Measurements from ENCODE around the gene RTL1.
A peak's percentile ranks its signal among the peaks of the same experiment; 100 is the strongest.

The RTL1 gene

DNA sequence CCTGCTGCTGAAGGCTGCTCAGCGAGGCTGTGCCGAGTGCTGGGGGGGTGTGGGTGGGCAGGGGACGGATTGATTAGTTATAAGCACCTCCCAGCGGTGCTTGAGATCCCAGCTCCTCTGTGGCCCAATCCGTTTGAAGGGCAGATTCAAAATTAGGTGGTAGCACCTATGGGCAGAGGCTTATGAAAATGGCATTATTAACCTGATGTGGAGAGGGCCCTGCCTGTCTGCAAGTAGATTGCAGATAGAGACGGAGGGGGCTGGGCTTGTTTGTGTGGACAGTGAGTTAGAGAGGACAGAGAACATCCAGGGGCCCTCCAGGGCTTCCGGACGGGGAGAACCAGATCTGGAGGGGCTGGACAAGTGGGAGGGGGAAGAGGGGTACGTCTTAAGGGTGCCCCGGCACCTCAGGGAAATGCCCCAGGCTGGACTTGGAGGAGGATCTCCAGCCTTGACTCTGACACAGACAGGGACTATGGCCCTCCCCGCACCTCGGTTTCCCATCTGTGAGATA, at the start of gene RTL1:
TSS of gene RTL1 (minus strand) at position 51 of the 514 bp plus-strand sequence. CDS start 18,934 bp downstream, outside the sequence.
- Histone ChIP-seq H3K9me3 (ENCODE audit: control insufficient read depth, insufficient read depth, low read length) (no peaks in the 10 kb centered on the region), H3K4me1 (ENCODE audit: control insufficient read depth, insufficient read depth, low read length) (peaks cover 29% of the 10 kb centered on the region), H3K27me3 (ENCODE audit: control insufficient read depth, insufficient read depth, low read length) (peaks cover 43% of the 10 kb centered on the region), H3K27ac (ENCODE audit: low read depth, low read length) (no peak within 1 kb of the TSS), H3K9ac (ENCODE audit: low read depth, low read length) (no peak within 1 kb of the TSS), H3K4me3 (ENCODE audit: low read depth, low read length) (peak within 1 kb of the TSS; percentile 40; the same call in 1 of the 2 replicates), H3K36me3 (ENCODE audit: control insufficient read depth, insufficient read depth, low read length) (peaks cover 10% of the 10 kb centered on the region)

- Histone ChIP-seq H3K27me3 (ENCODE audit: control insufficient read depth, insufficient read depth, low read length) (no peaks in the 10 kb centered on the region), H3K4me3 (ENCODE audit: low read depth, low read length) (no peak overlapping the region), H3K27ac (ENCODE audit: low read depth, low read length) (no peak overlapping the region), H3K36me3 (ENCODE audit: control insufficient read depth, insufficient read depth, low read length) (peaks cover 39% of the 10 kb centered on the region; the same call in 1 of the 2 replicates), H3K9ac (ENCODE audit: low read depth, low read length) (no peak overlapping the region), H3K9me3 (ENCODE audit: control insufficient read depth, insufficient read depth, low read length) (no peaks in the 10 kb centered on the region), H3K4me1 (ENCODE audit: control insufficient read depth, insufficient read depth, low read length) (no peaks in the 10 kb centered on the region)
Measured at GRCh38 chr14:100950024-100950423, 46.5 kb upstream of the RTL1 start.

- H3K9me3 ChIP-seq (ENCODE audit: control insufficient read depth, insufficient read depth, low read length), result no peaks in the 10 kb centered on the region
- no peaks in the 10 kb centered on the region for H3K27me3 ChIP-seq (ENCODE audit: control insufficient read depth, insufficient read depth, low read length)
- no peaks in the 10 kb centered on the region for H3K4me1 ChIP-seq (ENCODE audit: control insufficient read depth, insufficient read depth, low read length)
- no peak overlapping the region for H3K4me3 ChIP-seq (ENCODE audit: low read depth, low read length)
- peaks cover 39% of the 10 kb centered on the region; the same call in 1 of the 2 replicates for H3K36me3 ChIP-seq (ENCODE audit: control insufficient read depth, insufficient read depth, low read length)
- no peak overlapping the region for H3K9ac ChIP-seq (ENCODE audit: low read depth, low read length)
- no peak overlapping the region for H3K27ac ChIP-seq (ENCODE audit: low read depth, low read length)
Measured at GRCh38 chr14:100944052-100944451, 40.5 kb upstream of the RTL1 start.

DNA sequence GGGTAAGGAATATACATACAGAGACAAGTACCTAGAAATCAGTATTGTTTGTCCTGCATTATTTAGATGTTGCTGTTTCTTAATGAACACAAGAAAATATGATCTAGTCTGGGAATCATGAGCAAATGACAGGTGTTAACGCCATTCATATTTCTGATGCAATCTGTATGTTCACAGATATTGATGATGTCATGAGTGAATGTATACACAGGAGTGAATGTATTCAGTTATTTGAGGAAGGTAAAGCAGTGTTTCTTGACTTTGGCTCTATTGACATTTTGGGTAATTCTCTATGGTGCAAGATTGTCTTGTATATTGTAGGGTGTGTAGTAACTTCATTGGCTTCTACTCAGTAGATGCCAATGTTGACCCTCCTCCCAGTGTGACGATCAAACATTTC, 26.7 kb upstream of the RTL1 start:
- no peak overlapping the region for H3K4me3 ChIP-seq (ENCODE audit: low read depth, low read length)
- no peaks in the 10 kb centered on the region for H3K4me1 ChIP-seq (ENCODE audit: control insufficient read depth, insufficient read depth, low read length)
- no peaks in the 10 kb centered on the region; the same call in 1 of the 2 replicates for H3K36me3 ChIP-seq (ENCODE audit: control insufficient read depth, insufficient read depth, low read length)
- H3K27ac ChIP-seq (ENCODE audit: low read depth, low read length), result no peak overlapping the region
- H3K9me3 ChIP-seq (ENCODE audit: control insufficient read depth, insufficient read depth, low read length), result no peaks in the 10 kb centered on the region
- H3K27me3 ChIP-seq (ENCODE audit: control insufficient read depth, insufficient read depth, low read length), result no peaks in the 10 kb centered on the region
- H3K9ac ChIP-seq (ENCODE audit: low read depth, low read length), result no peak overlapping the region

DNA sequence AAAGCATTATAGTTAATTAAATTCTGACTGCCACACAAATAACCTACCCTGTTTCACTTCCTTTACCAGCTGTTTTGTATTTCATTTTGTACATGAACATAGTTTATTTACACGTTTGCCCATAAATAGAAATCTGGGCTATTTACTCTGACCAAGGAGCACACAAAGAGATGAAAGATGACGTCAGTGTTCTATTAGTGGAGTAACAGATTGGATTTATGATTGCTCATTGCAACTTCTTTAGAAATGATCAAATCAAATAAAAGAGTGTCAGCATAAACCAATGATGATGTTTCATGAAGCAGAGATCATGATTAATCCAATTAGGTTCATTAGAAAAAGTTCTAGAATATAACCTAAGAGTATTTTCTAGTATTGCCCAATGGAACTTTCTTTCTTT, 12.0 kb upstream of the RTL1 start:
- Histone ChIP-seq H3K27ac (ENCODE audit: low read depth, low read length) (no peak overlapping the region), H3K36me3 (ENCODE audit: control insufficient read depth, insufficient read depth, low read length) (peaks cover 16% of the 10 kb centered on the region; the same call in 1 of the 2 replicates), H3K4me1 (ENCODE audit: control insufficient read depth, insufficient read depth, low read length) (no peaks in the 10 kb centered on the region), H3K4me3 (ENCODE audit: low read depth, low read length) (no peak overlapping the region), H3K27me3 (ENCODE audit: control insufficient read depth, insufficient read depth, low read length) (no peaks in the 10 kb centered on the region), H3K9me3 (ENCODE audit: control insufficient read depth, insufficient read depth, low read length) (no peaks in the 10 kb centered on the region), H3K9ac (ENCODE audit: low read depth, low read length) (no peak overlapping the region)

DNA sequence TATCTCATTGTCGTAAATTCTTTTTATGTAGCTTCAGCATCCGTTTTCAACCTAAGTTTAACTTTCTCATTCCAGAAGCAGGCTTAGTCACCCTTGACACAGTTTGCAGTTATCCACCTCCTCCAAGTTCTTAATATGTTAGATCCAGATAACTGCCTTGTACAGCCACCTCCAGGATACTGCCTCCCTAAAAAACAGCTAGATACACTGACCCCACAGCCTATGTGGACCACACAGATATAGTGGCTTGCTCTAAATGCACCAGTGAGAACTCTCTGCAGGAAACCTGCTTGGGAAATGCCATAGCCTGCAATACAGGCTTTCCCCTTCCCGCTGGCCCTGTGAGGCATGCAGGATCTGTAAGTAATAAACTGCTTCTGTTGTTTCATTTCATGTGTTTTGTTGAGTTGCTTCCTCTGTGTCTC, 11.1 kb upstream of the RTL1 start:
- Histone ChIP-seq H3K27me3 (ENCODE audit: control insufficient read depth, insufficient read depth, low read length) (no peaks in the 10 kb centered on the region), H3K9ac (ENCODE audit: low read depth, low read length) (no peak overlapping the region), H3K4me3 (ENCODE audit: low read depth, low read length) (no peak overlapping the region), H3K4me1 (ENCODE audit: control insufficient read depth, insufficient read depth, low read length) (no peaks in the 10 kb centered on the region), H3K27ac (ENCODE audit: low read depth, low read length) (no peak overlapping the region), H3K36me3 (ENCODE audit: control insufficient read depth, insufficient read depth, low read length) (peaks cover 16% of the 10 kb centered on the region), H3K9me3 (ENCODE audit: control insufficient read depth, insufficient read depth, low read length) (no peaks in the 10 kb centered on the region)

DNA sequence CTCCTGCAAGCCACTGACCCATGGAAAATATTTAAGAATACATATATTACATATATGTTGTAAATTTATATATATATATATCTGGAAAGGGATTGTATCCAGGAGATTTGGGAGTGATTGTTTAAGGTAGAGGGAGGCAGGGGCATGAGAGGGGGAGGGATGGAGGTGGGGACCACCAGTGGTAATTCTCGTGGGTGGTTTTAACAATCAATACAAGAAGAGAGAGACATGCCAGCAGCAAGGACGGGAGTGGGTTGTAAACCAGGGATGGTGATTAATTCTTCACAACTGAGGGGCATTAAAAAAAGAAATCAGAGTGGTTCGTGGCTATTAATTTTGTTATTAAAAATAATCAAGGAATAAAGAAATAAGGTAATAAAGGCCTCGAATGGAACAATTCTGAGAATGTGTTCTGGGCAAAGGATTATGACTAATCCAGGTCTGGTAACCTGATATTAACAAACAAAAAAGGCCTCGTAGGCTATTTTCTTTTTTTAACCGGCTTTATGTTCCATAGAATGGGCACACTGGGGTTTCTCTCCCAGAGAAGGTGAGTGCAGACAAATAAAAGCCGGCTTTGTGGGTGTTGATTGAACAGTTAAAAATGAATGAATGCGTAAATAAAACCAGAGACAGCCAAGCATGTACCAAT, 8.3 kb upstream of the RTL1 start:
- H3K9ac ChIP-seq (ENCODE audit: low read depth, low read length), result no peak overlapping the region
- H3K9me3 ChIP-seq (ENCODE audit: control insufficient read depth, insufficient read depth, low read length), result no peaks in the 10 kb centered on the region
- no peak overlapping the region for H3K4me3 ChIP-seq (ENCODE audit: low read depth, low read length)
- peaks cover 24% of the 10 kb centered on the region for H3K36me3 ChIP-seq (ENCODE audit: control insufficient read depth, insufficient read depth, low read length)
- no peaks in the 10 kb centered on the region for H3K4me1 ChIP-seq (ENCODE audit: control insufficient read depth, insufficient read depth, low read length)
- H3K27me3 ChIP-seq (ENCODE audit: control insufficient read depth, insufficient read depth, low read length), result no peaks in the 10 kb centered on the region
- no peak overlapping the region for H3K27ac ChIP-seq (ENCODE audit: low read depth, low read length)

DNA sequence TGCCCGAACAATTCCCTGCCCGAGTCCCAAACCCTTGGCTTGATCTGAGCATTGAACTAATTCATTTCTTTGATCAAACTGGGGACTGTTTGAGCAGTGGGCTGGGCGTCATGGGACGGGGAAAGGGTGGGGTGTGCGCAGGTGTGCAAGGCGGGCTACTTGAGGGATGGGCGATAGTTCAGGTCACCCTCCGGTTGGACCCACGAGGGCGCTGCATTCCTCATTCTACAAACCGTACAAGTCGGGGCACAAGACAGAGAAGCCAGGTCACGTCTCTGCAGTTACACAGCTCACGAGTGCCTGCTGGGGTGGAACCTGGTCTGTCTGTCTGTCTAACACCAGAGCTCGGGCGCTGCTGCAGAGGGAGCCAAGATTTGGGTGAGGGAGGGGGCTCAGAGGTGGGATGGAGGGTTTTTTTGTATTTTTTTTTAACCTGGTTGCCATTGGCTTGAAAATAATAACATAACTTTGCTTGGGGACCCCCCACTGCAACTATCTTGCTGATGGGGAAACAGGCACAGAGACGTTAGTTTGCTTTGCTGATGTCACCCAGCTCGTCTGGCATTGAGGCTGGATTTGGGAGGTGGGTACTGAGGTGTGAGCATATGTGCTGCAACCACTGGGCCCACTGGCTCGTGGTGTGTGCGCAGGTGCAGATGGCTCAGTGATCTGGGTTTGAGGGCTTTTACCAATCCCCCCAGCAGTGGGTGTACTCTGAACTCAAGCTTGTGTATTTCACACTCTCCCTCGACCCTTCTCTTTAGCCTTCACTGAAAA, 7.6 kb upstream of the RTL1 start:
- peaks cover 26% of the 10 kb centered on the region for H3K36me3 ChIP-seq (ENCODE audit: control insufficient read depth, insufficient read depth, low read length)
- no peaks in the 10 kb centered on the region for H3K27me3 ChIP-seq (ENCODE audit: control insufficient read depth, insufficient read depth, low read length)
- no peak overlapping the region for H3K9ac ChIP-seq (ENCODE audit: low read depth, low read length)

GRCh38 chr14:100909439-100909838, 5.9 kb upstream of the RTL1 start:
- Histone ChIP-seq H3K27ac (ENCODE audit: low read depth, low read length) (no peak overlapping the region), H3K9me3 (ENCODE audit: control insufficient read depth, insufficient read depth, low read length) (no peaks in the 10 kb centered on the region), H3K36me3 (ENCODE audit: control insufficient read depth, insufficient read depth, low read length) (peaks cover 21% of the 10 kb centered on the region), H3K4me3 (ENCODE audit: low read depth, low read length) (no peak overlapping the region), H3K4me1 (ENCODE audit: control insufficient read depth, insufficient read depth, low read length) (no peaks in the 10 kb centered on the region), H3K9ac (ENCODE audit: low read depth, low read length) (no peak overlapping the region), H3K27me3 (ENCODE audit: control insufficient read depth, insufficient read depth, low read length) (peaks cover 15% of the 10 kb centered on the region)

More for the DNA sequence above, 7.6 kb upstream of the RTL1 start:
- Histone ChIP-seq H3K9me3 (ENCODE audit: control insufficient read depth, insufficient read depth, low read length) (no peaks in the 10 kb centered on the region), H3K27ac (ENCODE audit: low read depth, low read length) (no peak overlapping the region), H3K4me1 (ENCODE audit: control insufficient read depth, insufficient read depth, low read length) (no peaks in the 10 kb centered on the region), H3K4me3 (ENCODE audit: low read depth, low read length) (no peak overlapping the region)

DNA sequence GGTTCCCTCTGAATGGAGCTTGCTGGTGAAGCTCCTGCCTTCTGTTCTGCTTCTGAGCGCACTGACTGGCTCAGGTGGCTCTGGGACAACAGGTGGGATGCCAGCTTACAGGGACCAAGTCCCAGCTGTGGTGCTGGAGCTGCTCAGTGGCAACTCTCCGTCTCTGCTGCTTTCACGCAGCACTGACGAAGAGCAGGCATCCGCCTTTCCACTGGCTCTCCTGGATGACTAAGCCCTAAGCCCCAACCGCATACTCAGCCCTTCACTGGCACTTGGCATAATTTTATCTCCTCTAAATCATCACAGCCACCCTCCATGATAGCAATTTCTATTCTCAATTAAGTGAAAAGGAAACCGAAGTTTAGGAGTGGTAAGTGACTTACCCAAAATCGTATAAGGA, 3.7 kb upstream of the RTL1 start:
- Histone ChIP-seq H3K36me3 (ENCODE audit: control insufficient read depth, insufficient read depth, low read length) (peaks cover 10% of the 10 kb centered on the region), H3K4me1 (ENCODE audit: control insufficient read depth, insufficient read depth, low read length) (peaks cover 8% of the 10 kb centered on the region; the same call in 1 of the 2 replicates), H3K9me3 (ENCODE audit: control insufficient read depth, insufficient read depth, low read length) (no peaks in the 10 kb centered on the region), H3K27ac (ENCODE audit: low read depth, low read length) (no peak overlapping the region), H3K9ac (ENCODE audit: low read depth, low read length) (no peak overlapping the region), H3K4me3 (ENCODE audit: low read depth, low read length) (no peak overlapping the region), H3K27me3 (ENCODE audit: control insufficient read depth, insufficient read depth, low read length) (peaks cover 29% of the 10 kb centered on the region)

GRCh38 chr14:100906420-100906819, 2.9 kb upstream of the RTL1 start:
- Histone ChIP-seq H3K36me3 (ENCODE audit: control insufficient read depth, insufficient read depth, low read length) (peaks cover 10% of the 10 kb centered on the region), H3K27ac (ENCODE audit: low read depth, low read length) (no peak overlapping the region), H3K9me3 (ENCODE audit: control insufficient read depth, insufficient read depth, low read length) (no peaks in the 10 kb centered on the region), H3K4me3 (ENCODE audit: low read depth, low read length) (no peak overlapping the region), H3K27me3 (ENCODE audit: control insufficient read depth, insufficient read depth, low read length) (peaks cover 33% of the 10 kb centered on the region), H3K9ac (ENCODE audit: low read depth, low read length) (no peak overlapping the region), H3K4me1 (ENCODE audit: control insufficient read depth, insufficient read depth, low read length) (peaks cover 8% of the 10 kb centered on the region; the same call in 1 of the 2 replicates)
